K562 (cell line): ENCODE data around the gene PTPRZ1. TPM values are rescaled to one million over a fixed set of nuclear protein-coding genes. Genes with fewer than 3 reads are reported as not detected.

Experiments used
- ATAC-seq: fragments of 200-7000 bp; cut with Tn5 transposase; 3 replicates; pipeline ENCODE4 v1.9.1; 2020; ENCODE audit warnings: moderate library complexity
- BruUV-seq: library from RNA; stranded (reverse); fragments of 400-500 nt; replicated peaks from 2 replicates; lab custom pipeline; 2021; lab: Mats Ljungman, UMichigan
- CTCF ChIA-PET: fragments of 300-600 bp; formaldehyde crosslinking; extraction: SDS; loops from one replicate; lab custom pipeline; 2021; ENCODE audit warnings: low intra/inter-chr PET ratio; lab: Yijun Ruan, JAX
- POLR2A ChIA-PET: fragments of 300-600, 350-650 bp; sonication (Branson Sonifier 250); formaldehyde crosslinking; extraction: SDS; loops from one replicate; lab custom pipeline; 2021; ENCODE audit warnings: antibody characterized with exemption, inconsistent platforms; lab: Yijun Ruan, JAX
- DNase-seq, 4 experiments: peaks; one replicate each; pipeline versions ENCODE4 v3.0.0 to v3.0.0-alpha.2; 2011 to 2018; ENCODE audit warnings: low spot score in 3 of 4, mixed read lengths in 3 of 4; ENCODE audit errors: extremely low read depth in 1 of 4
- FAIRE-seq: peaks from 2 replicates; lab custom pipeline; 2011; peaks lifted over from hg19 to GRCh38; lab: Jason Lieb, UNC
- H2AFZ ChIP-seq: 2 replicates; pipeline ENCODE4 v1.6.0; 2011; ENCODE audit warnings: low read depth, low read length, control low read depth, inconsistent platforms
- H3K27ac ChIP-seq: fragments of 200-600 bp; 3 replicates; pipeline ENCODE4 v1.8.0; 2011; ENCODE audit warnings: low read depth, mild to moderate bottlenecking, control low read depth, inconsistent platforms, low read length, moderate library complexity, mixed read lengths; ENCODE audit errors: extremely low read depth
- H3K27me3 ChIP-seq, 2 experiments: fragments of 300-600 bp in 1 of 2; 2 replicates in 1 of 2; 3 replicates in 1 of 2; pipeline versions ENCODE4 v1.6.0 to v1.8.0; 2011; ENCODE audit warnings: inconsistent platforms in 2 of 2, low read length in 2 of 2, mild to moderate bottlenecking in 1 of 2, mixed read lengths in 1 of 2, moderate library complexity in 1 of 2; ENCODE audit not compliant: control insufficient read depth in 2 of 2, insufficient read depth in 2 of 2
- H3K36me3 ChIP-seq: fragments of 300-600 bp; 3 replicates; pipeline ENCODE4 v1.8.0; 2011; ENCODE audit warnings: mild to moderate bottlenecking, low read length, inconsistent platforms; ENCODE audit not compliant: control insufficient read depth, insufficient read depth
- H3K4me1 ChIP-seq, 2 experiments: fragments of 200-600 bp in 1 of 2; replicated peaks in 1 of 2; 2 replicates in 1 of 2; 3 replicates in 1 of 2; pipeline versions ENCODE4 v1.5.1 to v1.8.0; 2011; ENCODE audit warnings: inconsistent platforms in 2 of 2, low read length in 2 of 2, mild to moderate bottlenecking in 1 of 2, mixed read lengths in 1 of 2, moderate library complexity in 1 of 2; ENCODE audit not compliant: control insufficient read depth in 2 of 2, insufficient read depth in 2 of 2
- H3K4me2 ChIP-seq: 2 replicates; pipeline ENCODE4 v1.6.1; 2011; ENCODE audit warnings: low read length, control low read depth, inconsistent platforms, mixed read lengths; ENCODE audit not compliant: insufficient read depth
- H3K4me3 ChIP-seq: fragments of 200-600 bp; sonication (generic), shearing (Covaris generic); 2 replicates; pipeline ENCODE4 v1.5.1; 2016; ENCODE audit warnings: control low read depth, inconsistent platforms
- H3K79me2 ChIP-seq: fragments of 200-600 bp; 3 replicates; pipeline ENCODE4 v1.8.0; 2011; ENCODE audit warnings: low read length, inconsistent platforms; ENCODE audit not compliant: control insufficient read depth, insufficient read depth
- H3K9ac ChIP-seq, 2 experiments: 2 replicates each; pipeline versions ENCODE4 v1.6.0 to v1.6.1; 2011; ENCODE audit warnings: low read depth in 2 of 2, low read length in 2 of 2, control low read depth in 1 of 2, inconsistent platforms in 1 of 2, mild to moderate bottlenecking in 1 of 2, mixed read lengths in 1 of 2; ENCODE audit not compliant: insufficient read depth in 1 of 2
- H3K9me1 ChIP-seq: one replicate; pipeline ENCODE4 v1.6.0; 2011; ENCODE audit warnings: inconsistent platforms, mild to moderate bottlenecking, low read length, moderate library complexity; ENCODE audit not compliant: control insufficient read depth, insufficient read depth
- H3K9me3 ChIP-seq: replicated peaks from 2 replicates; pipeline ENCODE4 v1.5.1; 2011; ENCODE audit warnings: low read depth, low read length, inconsistent platforms; ENCODE audit not compliant: control insufficient read depth, insufficient read depth
- H4K20me1 ChIP-seq: replicated peaks from 2 replicates; pipeline ENCODE4 v1.6.1; 2011; ENCODE audit warnings: low read length, inconsistent platforms, mixed read lengths; ENCODE audit not compliant: control insufficient read depth, insufficient read depth
- GTF3C2 ChIP-seq: IDR thresholded peaks from 3 replicates; pipeline ENCODE4 v1.6.1; 2011; ENCODE audit warnings: borderline replicate concordance, mild to moderate bottlenecking, moderate library complexity; ENCODE audit not compliant: insufficient read length; ENCODE audit errors: extremely low read depth
- MTA1 ChIP-seq: fragments of 450-650 bp; IDR thresholded peaks from 2 replicates; pipeline ENCODE4 v1.6.1; 2017; ENCODE audit warnings: borderline replicate concordance
- NEUROD1 ChIP-seq: fragments of 150-350 bp; IDR thresholded peaks from 2 replicates; pipeline ENCODE4 v1.6.1; 2014; ENCODE audit warnings: borderline replicate concordance, low read length, low read depth; ENCODE audit not compliant: partially characterized antibody
- SAFB ChIP-seq: fragments of 200-400 bp; formaldehyde crosslinking; IDR thresholded peaks from 2 replicates; pipeline ENCODE4 v1.6.1; 2017; ENCODE audit warnings: low read depth, low read length, borderline replicate concordance
- TCF7 ChIP-seq: sonication (generic); IDR thresholded peaks from 2 replicates; pipeline ENCODE4 v1.6.1; 2016; ENCODE audit warnings: antibody characterized with exemption, borderline replicate concordance
- ZNF175 ChIP-seq: fragments of 200-800 bp; sonication (Bioruptor generic); IDR thresholded peaks from 2 replicates; pipeline ENCODE4 v1.6.1; 2016; ENCODE audit warnings: low read depth, mild to moderate bottlenecking, missing genetic modification characterization, missing compliant biosample characterization
- ZSCAN32 ChIP-seq: fragments of 450-650 bp; formaldehyde crosslinking; IDR thresholded peaks from 2 replicates; pipeline ENCODE4 v1.4.0; 2020; ENCODE audit warnings: mild to moderate bottlenecking, moderate library complexity
- WGBS: fragments of 100-300 bp; shearing (Covaris generic); methylation state at CpG from one replicate; pipeline ENCODE4 v1.1.6; 2016; ENCODE audit warnings: low coverage, mixed read lengths; ENCODE audit not compliant: insufficient coverage; ENCODE audit errors: missing lambda C conversion rate; 5-methylcytosine and 5-hydroxymethylcytosine counted together
- in situ Hi-C: fragments of 300-500 bp; cut with MboI; formaldehyde crosslinking; loops from 4 replicates; pipeline ENCODE4 v1.15.0; 2018; ENCODE audit warnings: inconsistent platforms, mixed read lengths
- intact Hi-C: fragments of 100-400 bp; cut with micrococcal nuclease; formaldehyde crosslinking; loops from 2 replicates; pipeline ENCODE4 v1.14.2; 2022
- polyA plus RNA-seq, 8 experiments: library from polyadenylated mRNA; depleted of rRNA in 4 of 8; stranded (reverse) in 5 of 8; unstranded in 3 of 8; fragments of >200 nt; fragmentation: Nextera tagmentation in 2 of 8; fragmentation: Illumina TruSeq in 1 of 8; extraction: Ambion mirVana in 2 of 8; extraction: Trizol in 1 of 8; gene quantifications; 2 replicates each; pipeline versions ENCODE4 v1.2.1 to v1.2.3, GENCODE V29; 2011 to 2014; ENCODE audit warnings: inconsistent platforms in 1 of 8, missing spikeins in 1 of 8
- total RNA-seq, 7 experiments: library from RNA; depleted of rRNA in 6 of 7; stranded (reverse); fragments of >200 nt in 6 of 7; fragmentation: Illumina TruSeq in 2 of 7; extraction: Trizol in 2 of 7; gene quantifications; 2 replicates each; pipeline versions ENCODE4 v1.2.1 to v1.2.3, GENCODE V29; 2011 to 2021; ENCODE audit warnings: low replicate concordance in 1 of 7

The PTPRZ1 gene
- total and polyA plus RNA-seq, 9 of the 15 experiments (the other 6 are each of a cell fraction or from before 2014, with no cell fraction given), result 0.04 TPM; not detected in 7

DNA sequence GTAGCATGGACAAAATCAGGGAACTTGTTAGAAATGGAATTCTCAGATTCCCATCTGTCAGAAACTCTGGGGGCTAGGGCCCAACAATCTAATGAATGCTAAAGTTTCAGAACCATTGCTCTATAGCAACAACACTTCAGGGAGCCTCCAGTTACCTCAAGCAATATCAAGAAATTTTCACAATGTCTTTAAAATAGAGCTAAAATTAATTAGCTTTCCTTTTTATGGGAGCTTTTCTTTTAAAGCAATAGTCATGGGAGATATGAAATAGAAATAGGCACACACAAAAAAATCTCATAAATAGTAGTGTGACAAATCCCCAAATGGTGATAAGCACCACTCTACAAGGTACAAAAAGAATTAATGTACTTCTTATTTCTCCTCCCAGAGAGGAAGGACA lies 190.2 kb downstream of the PTPRZ1 start:
- Histone ChIP-seq H3K9me3 (no peaks in the 10 kb centered on the region), H4K20me1 (no peaks in the 10 kb centered on the region), H3K36me3 (no peaks in the 10 kb centered on the region), H3K9ac (no peak overlapping the region), H3K9me1 (no peaks in the 10 kb centered on the region), H2AFZ (no peak overlapping the region), H3K27me3 (no peaks in the 10 kb centered on the region), H3K4me1 (no peaks in the 10 kb centered on the region), H3K4me3 (no peak overlapping the region), H3K4me2 (no peak overlapping the region), H3K79me2 (no peaks in the 10 kb centered on the region), H3K27ac (no peak overlapping the region)
- no peak for FAIRE-seq
- no peak for ATAC-seq
- intact Hi-C loops, result no loop called here
- CTCF ChIA-PET, result no interaction called here
- no peak for TF ChIP-seq MTA1
- no peak for TF ChIP-seq ZNF175
- TF ChIP-seq SAFB, result no peak
- TF ChIP-seq ZSCAN32 (CRISPR knock-in tag), result no peak
- no peak for DNase-seq
- POLR2A ChIA-PET, result interaction anchor here (0.6 kb wide), 1 partner anchor 8 kb away, joined by 3 read pairs; no protein-coding TSS in a partner anchor
- in situ Hi-C loops, result no loop called here
- no TSS peak for BruUV-seq

- ATAC-seq (no peak), DNase-seq (no peak), FAIRE-seq (no peak)
- in situ Hi-C loops (no loop called here), intact Hi-C loops (no loop called here)
- CTCF ChIA-PET, result no interaction called here
- Histone ChIP-seq H3K9me3 (no peaks in the 10 kb centered on the region), H3K4me2 (no peak overlapping the region), H3K27ac (no peak overlapping the region), H3K36me3 (no peaks in the 10 kb centered on the region), H4K20me1 (no peaks in the 10 kb centered on the region), H2AFZ (no peak overlapping the region), H3K79me2 (no peaks in the 10 kb centered on the region), H3K9ac (no peak overlapping the region), H3K4me3 (no peak overlapping the region), H3K27me3 (no peaks in the 10 kb centered on the region), H3K9me1 (no peaks in the 10 kb centered on the region), H3K4me1 (no peaks in the 10 kb centered on the region)
- 0% methylated on average over 4 of the region's 4 CpGs for WGBS
- no peak for TF ChIP-seq NEUROD1
- no peak for TF ChIP-seq TCF7
- no peak for TF ChIP-seq GTF3C2
- BruUV-seq, result no TSS peak
- POLR2A ChIA-PET, result no interaction called here
Observed at GRCh38 chr7:122064971-122065370, 192.0 kb downstream of the PTPRZ1 start.
